NCI-H226 (cell line): ENCODE data around the gene UCN.
"Not testable (repeated sequence)": the region's sequence is repeated elsewhere in the genome, so short reads cannot be mapped to it uniquely, and the experiment has no call there.

Experiments
- DNase-seq: peaks from one replicate; pipeline ENCODE4 v3.0.0-alpha.2; 2015

UCN gene

DNA sequence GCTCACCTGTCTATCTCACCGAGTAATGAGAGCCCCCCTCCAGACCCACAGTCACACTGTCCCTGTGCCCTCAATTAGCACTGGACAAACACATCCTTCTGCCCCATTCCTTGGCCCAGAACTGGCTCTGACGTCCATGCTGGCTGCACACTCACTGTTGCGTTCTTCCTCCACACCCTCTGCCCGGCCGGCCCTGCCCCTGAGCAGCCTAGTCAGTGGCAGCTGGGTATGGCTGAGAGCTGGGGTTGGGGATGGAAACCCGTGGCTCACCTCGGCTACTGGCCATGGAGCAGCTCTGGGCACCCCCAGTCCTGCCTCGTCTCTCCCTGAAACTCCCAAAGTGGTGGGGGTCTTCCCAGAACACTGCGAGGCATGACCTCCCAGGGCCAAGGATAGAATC is 6.5 kb upstream of the UCN start:
- no peak for DNase-seq

DNA sequence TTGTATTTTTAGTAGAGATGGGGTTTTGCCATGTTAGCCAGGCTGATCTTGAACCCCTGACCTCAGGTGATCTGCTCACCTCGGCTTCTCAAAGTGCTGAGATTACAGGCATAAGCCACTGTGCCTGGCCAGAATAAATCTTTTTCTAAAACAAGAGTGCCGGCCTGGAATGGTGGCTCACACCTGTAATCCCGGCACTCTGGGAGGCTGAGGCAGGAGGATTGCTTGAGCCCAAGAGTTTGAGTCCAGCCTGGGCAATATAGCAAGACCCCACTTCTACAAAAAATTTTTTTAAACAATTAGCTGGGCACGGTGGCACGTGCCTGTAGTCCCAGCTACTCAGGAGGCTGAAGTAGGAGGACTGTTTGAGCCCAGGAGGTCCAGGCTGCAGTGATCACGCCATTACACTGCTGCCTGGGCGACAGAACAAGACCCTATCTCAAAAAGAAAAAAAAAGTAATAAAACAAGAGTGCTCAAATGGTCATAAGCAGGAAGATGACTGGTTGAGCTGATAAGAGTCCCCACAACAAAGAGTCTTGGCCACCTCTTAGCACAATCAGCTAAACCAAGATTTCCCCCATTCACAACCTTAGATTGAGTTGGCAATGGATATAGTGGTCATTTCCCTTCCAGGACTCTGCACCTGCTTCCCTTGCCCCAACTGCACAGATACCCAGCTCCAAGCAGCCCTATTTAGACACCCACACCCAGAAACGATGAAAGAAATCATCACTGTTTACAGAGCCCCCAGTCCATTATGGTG is 5.8 kb upstream of the UCN start:
- no peak for DNase-seq

DNA sequence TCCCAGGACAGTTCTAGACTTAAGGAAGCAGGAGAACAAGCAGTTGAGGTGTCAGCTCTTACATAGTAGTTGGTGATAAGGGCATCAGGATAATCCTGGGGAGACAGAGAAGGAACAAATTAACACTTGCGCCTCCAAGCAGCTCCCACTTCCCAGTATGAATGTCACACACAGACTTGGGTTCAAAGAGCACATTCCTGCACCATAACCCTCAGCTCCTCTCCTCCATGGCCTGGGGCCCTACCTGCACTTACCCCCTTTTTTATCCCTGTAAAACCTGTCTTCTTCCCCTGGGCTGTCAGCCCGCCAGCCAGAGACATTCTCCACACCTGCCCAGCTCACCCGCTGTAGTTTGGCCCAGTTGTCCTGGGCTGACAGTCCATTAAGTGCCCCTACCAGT is 3.9 kb upstream of the UCN start:
- no peak for DNase-seq

- DNase-seq, result no peak
Measured at GRCh38 chr2:27309651-27310050, 1.4 kb upstream of the UCN start.

DNA sequence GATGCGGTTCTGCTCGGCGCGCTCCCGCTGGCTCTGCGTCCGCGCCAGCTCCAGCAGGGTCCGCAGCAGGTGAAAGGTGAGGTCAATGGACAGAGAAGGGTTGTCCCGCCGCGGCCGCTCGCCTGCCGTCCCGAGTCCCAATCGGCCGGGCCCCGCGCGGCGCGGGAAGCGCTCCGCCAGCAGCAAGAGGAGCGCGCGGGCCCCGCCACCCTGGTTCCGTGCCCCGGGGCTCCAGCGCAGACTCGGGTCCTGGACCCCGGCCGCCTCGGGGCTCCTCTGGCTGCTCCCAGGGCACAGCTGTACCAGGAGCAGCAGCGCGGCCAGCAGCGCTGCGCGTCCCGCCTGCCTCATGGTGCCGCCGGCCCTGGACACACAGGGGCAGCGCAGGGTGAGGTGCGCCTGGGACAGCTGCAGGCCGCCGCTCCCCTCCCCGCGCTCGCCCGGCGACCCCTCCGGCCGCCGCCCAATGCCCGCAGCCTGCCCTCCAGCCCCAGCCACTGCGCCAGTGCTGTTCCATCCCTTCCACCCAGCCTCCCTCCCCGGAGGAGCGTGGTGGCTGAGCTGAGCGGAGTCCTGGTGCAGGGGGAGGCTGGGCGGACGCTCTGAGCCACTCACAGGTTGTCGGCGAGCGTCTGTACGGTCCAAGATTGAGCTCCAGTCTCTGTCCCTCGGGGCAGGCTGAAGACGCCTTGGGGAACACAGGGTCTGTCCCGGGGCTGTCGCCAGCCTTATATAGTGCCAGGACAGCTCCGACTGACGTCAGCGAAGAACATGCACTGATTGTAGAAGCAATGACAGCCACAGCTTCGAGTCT is 493 bp downstream of the UCN start:
- DNase-seq, result no peak

DNA sequence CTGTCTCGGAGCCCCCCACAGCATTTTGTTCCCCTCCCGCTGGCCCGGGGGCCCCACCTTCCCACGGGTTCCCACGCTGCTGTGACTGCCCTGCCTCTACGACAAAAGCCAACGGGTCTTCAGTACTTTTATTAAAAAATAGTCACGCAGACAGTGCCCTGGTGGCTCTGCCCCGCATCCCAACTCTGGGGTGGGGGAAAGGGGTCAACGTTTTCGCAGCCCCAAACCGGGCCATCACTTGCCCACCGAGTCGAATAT is 1.0 kb downstream of the UCN start:
- no peak for DNase-seq

- DNase-seq, result no peak
Measured at GRCh38 chr2:27306573-27307286, 1.5 kb downstream of the UCN start.

GRCh38 chr2:27306136-27306535 is 2.1 kb downstream of the UCN start:
- no peak for DNase-seq

DNA sequence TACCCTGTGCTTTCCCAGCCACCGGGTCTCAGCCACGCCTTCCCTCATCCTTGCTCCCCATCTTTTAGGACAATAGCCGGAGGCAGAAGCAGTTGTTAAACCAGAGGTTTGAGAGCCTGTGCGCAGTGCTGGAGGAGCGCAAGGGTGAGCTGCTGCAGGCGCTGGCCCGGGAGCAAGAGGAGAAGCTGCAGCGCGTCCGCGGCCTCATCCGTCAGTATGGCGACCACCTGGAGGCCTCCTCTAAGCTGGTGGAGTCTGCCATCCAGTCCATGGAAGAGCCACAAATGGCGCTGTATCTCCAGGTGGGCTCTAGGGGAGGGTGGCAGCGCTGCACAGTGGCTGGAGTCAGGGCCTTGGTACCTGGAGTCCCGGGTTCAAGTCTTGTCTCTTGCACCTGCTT is 2.7 kb downstream of the UCN start:
- no peak for DNase-seq

DNA sequence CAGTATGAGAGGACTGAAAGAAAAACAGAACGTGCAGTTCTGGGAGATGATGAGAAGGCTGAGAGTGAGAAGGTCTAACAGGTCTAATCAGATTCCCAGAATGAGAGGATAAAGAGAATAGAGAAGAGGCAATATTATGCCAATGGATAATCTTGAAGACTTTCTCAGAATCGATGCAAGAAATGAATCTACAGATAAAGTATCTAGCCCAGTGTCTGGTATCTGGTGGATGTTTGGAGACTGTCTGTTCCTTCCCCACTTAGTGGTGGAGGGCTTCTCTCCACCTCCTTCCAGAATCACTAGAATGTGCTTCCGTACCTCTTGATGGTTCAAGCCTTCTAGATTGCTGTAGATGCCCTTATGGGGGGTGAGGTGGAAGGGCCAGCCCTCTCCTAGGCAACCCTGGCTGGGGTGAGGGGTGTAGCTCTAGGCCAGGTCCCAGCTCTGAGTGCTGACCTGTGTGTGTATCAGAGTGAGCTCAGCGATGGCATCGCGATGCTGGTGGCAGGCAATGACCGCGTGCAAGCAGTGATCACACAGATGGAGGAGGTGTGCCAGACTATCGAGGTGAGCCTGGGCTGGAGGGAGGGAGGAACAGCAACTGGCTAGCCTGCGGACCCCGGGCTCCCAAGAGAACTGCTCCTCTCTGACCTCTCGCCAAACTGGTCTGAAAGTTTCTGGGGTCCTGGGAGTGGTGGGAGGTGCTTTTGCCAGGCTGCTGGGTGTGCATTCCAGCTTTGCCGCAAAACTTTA is 3.6 kb downstream of the UCN start:
- no peak for DNase-seq

DNA sequence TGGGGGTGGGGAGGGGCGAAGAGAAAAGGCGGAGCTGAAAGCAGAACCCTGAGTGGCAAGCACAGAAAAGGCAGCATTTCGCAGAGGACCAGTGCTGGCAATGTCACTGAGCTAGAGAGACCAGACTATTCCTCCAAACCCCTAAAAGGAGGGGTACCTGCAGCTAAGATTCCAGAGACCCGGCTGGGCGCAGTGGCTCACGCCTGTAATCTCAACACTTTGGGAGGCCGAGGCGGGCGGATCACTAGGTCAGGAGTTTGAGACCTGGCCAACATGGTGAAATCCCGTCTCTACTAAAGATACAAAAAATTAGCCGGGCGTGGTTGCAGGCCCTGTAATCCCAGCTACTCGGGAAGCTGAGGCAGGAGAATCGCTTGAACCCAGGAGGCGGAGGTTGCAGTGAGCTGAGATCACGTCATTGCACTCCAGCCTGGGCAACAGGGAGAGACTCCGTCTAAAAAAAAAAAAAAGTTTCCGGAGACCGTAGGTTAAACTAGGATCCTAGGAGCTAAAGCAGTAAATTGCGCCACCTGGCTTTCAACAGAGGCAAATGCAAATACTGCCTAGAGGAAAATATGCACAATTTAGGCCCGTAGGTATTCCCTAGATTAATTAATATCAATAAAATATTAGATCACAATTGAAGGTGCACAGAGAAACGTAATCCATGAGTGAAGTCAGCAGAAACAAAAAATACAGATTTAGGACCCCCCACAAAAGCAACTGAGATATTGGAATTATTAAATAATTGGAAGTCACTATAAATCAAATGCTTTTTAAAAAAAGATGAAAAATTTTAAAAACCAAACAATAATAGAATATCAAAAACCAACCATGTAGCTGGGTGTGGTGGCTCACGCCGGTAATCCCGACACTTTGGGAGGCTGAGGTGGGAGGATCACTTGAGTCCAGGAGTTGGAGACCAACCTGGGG is 4.9 kb downstream of the UCN start:
- DNase-seq, result peak; percentile 45

GRCh38 chr2:27300606-27301005 is 7.6 kb downstream of the UCN start:
- not testable (repeated sequence) for DNase-seq

DNA sequence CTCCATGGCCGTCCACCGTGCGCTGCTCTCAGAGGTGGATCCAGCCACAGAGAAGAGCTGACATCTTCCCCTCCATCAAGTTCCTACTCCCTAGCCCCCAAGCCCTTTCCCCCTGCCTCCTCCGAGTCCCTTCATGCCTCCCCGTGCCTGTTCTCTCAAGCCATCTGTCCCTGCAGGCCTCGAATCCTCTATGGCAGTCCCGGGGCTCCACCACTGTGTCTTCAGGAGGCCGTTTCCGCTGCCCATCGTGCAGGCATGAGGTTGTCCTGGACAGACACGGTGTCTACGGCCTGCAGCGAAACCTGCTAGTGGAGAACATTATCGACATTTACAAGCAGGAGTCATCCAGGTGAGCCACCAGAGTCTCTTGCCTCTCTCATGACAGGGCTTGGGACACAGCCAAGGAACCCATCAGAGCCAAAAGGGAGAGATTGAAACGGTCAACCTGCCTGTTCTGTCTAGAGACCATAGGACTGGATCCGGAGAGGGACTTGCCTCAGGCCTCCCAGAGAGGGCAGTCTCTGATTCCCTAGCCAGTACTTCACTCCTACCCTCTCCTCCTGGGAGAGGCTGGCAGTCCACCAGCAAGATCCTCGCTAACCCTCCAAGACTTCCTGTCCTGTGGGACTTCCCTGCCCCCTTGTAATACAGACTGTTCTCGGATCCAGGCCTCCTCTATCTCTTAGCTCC is 9.7 kb downstream of the UCN start:
- DNase-seq, result peak; percentile 52

DNA sequence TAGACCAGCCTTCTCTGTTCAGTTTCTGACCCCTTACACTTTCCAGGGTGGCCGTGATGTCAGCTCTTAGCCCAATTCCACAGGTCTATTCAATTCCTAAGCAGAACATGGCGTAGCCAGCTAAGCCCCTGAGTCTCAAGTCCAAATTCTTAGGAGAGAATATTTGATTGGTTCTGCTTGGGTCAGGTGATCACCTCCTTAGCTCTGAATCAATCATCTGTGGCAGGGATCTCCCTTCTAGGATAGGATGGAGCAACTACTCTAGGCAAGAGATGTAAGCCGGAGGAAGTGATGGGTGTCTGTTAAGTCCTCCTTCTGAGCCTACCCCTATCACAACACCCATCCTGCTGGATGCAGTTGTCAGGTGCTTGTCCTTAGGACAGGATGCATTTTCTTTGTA is 11.1 kb downstream of the UCN start:
- no peak for DNase-seq

DNA sequence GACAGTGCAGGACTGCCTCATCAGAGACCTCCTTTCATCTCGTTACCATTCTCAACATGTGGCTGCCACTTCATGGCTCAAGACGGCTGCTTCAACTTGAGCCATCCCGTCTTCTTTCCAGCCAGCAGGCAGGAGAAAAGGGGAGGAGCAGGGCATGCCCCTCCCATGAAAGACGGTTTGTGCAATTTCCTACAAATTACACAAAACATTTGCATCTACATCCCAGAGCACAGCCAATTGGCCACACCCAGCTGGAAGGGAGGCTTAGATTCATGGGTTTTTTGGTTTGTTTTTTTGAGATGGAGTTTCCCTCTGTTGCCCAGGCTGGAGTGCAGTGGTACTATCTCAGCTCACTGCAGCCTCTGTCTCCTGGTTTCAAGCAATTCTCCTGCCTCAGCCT is 11.8 kb downstream of the UCN start:
- no peak for DNase-seq

DNA sequence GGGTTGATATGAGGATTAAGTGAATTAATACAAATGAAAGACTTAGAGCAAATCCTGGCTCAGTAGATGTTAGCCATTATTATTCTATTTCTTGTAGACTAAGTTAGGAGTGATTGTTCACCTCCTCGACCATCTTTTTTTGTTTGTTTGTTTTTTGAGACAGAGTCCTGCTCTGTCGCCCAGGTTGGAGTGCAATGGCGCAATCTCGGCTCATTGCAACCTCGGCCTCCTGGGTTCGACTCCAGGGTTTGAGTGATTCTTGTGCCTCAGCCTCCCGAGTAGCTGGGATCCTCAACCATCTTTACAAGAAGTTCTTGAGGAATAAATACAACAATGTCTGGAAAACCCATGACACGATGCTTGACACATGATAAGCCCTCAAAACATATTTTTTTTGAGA is 13.3 kb downstream of the UCN start:
- no peak for DNase-seq

- DNase-seq, result peak; percentile 46
Measured at GRCh38 chr2:27291865-27292264, 16.4 kb downstream of the UCN start.

GRCh38 chr2:27290549-27290948 is 17.7 kb downstream of the UCN start:
- no peak for DNase-seq

GRCh38 chr2:27288610-27289009 is 19.6 kb downstream of the UCN start:
- no peak for DNase-seq

DNA sequence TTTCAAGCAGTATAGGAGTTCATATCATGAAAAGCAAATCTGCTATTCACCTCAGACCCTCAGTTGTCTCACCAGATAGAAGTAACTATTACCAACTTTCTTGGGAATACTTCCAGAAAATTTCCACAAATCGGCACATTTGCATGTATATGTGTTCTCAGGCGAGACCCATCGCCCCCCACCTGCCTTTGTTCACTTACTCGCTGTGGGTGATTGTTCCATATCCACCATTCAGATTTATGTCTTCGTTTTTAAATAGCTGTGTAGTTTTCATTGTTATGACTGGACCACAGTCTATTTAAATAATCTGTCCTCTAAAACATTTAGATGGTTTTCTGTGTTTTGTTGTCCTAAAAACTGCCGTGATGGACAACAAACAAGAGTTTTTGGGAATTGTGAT is 22.8 kb downstream of the UCN start:
- no peak for DNase-seq

GRCh38 chr2:27284996-27285395 is 23.2 kb downstream of the UCN start:
- no peak for DNase-seq

DNA sequence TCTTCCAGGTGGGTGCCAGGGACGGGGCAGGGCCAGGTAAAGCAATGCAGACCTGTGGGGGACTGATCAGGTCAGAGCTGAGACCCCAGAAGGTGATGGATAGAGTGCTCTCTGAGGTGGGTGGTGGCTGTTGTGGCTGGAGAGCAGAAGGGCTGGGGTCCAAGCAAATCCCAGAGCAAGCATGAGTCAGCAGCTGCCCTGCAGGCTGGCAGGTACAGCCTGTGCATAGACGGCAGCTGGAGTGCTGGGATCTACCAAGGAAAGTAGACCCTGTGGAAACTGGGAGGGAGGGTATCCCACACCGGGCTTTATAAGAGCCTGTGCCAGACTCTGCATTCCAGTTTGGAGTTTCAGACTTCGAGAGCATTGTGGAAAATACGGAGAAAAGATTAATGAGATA is 25.4 kb downstream of the UCN start:
- no peak for DNase-seq
